ENCODE results near the gene ORM1.
"Not testable (repeated sequence)": the region's sequence is repeated elsewhere in the genome, so short reads cannot be mapped to it uniquely, and the experiment has no call there.

ORM1 gene

DNA sequence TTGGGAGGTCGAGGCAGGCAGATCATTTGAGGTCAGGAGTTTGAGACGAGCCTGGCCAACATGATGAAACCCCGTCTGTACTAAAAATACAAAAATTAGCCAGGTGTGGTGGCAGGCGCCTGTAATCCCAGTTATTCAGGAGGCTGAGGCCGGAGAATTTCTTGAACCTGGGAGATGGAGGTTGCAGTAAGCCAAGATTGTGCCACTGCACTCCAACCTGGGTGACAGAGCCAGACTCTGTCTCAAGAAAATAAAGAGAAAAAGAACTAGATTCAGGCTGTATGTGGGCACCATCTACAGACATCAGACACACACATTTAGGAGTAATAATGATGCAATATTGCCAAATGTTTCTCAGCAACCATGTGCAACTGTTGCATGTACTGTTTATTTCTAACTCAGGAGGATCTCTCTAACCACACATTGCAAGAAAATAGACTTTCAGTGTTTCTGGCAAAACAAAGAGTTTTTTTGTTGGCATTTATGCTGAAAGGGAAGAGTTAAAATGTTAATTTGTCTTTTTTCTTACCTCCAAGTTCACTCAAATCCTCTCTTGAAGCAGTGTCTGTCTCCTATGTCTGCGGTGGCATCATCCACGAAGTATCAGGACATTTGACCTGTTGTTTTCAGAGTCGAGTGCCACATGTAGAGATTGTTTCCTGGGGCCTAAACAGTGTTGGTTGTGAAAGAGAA is 5.1 kb upstream of the ORM1 start:
- DNase-seq (ENCODE audit: low read depth) = no peak
- in situ Hi-C loops (cut with HindIII; ENCODE audit: low sequenced_read_pairs) = no loop called here
- TF ChIP-seq, protein P1, sequence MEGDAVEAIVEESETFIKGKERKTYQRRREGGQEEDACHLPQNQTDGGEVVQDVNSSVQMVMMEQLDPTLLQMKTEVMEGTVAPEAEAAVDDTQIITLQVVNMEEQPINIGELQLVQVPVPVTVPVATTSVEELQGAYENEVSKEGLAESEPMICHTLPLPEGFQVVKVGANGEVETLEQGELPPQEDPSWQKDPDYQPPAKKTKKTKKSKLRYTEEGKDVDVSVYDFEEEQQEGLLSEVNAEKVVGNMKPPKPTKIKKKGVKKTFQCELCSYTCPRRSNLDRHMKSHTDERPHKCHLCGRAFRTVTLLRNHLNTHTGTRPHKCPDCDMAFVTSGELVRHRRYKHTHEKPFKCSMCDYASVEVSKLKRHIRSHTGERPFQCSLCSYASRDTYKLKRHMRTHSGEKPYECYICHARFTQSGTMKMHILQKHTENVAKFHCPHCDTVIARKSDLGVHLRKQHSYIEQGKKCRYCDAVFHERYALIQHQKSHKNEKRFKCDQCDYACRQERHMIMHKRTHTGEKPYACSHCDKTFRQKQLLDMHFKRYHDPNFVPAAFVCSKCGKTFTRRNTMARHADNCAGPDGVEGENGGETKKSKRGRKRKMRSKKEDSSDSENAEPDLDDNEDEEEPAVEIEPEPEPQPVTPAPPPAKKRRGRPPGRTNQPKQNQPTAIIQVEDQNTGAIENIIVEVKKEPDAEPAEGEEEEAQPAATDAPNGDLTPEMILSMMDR (IDR thresholded peaks at IDR 0.05; ENCODE audit: low read depth, low read length, missing control alignments) = no peak
- no peak overlapping the region for H3K4me3 ChIP-seq (ENCODE audit: low read depth, low read length)

DNA sequence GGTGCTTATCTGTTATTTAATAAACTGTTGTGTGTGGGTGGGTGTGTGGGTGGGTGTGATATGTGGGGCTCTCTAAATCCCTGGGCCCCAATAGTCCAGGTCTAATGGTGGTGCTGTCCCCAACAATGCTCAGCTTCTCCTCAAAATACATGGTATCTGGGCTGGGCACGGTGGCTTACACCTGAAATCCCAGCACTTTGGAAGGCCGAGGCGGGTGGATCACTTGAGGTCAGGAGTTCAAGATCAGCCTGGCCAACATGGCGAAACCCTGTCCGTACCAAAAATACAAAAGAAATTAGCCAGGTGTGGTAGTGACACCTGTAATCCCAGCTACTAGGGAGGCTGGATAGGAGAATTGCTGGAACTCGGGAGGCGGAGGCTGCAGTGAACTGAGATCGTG is 4.5 kb upstream of the ORM1 start:
- no peak for DNase-seq (ENCODE audit: low read depth)
- TF ChIP-seq, protein P1 (IDR thresholded peaks at IDR 0.05; ENCODE audit: low read depth, low read length, missing control alignments) = no peak
- in situ Hi-C loops (cut with HindIII; ENCODE audit: low sequenced_read_pairs) = no loop called here
- no peak overlapping the region for H3K4me3 ChIP-seq (ENCODE audit: low read depth, low read length)

DNA sequence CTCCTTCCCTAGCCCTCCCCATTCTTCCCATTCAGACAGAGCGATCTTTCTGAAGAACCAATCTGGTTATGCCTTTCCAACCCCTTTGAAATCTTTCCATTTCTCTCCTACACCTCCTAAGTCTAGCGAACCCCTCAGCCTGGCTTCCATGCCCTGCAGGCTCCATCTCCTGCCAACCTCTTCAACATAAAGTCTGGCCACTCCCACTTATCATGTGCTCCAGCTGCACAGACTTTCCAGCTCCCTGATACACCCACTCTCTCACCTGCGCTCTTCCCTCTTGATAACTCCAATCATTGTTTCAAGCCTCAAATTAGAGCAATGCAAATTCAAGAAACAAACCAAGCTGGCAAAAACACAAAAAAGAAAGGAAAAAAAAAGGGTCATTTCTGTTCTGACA is 3.8 kb upstream of the ORM1 start:
- H3K4me3 ChIP-seq (ENCODE audit: low read depth, low read length) = no peak overlapping the region
- TF ChIP-seq, protein P1 (IDR thresholded peaks at IDR 0.05; ENCODE audit: low read depth, low read length, missing control alignments) = no peak
- in situ Hi-C loops (cut with HindIII; ENCODE audit: low sequenced_read_pairs) = no loop called here
- DNase-seq (ENCODE audit: low read depth) = no peak

DNA sequence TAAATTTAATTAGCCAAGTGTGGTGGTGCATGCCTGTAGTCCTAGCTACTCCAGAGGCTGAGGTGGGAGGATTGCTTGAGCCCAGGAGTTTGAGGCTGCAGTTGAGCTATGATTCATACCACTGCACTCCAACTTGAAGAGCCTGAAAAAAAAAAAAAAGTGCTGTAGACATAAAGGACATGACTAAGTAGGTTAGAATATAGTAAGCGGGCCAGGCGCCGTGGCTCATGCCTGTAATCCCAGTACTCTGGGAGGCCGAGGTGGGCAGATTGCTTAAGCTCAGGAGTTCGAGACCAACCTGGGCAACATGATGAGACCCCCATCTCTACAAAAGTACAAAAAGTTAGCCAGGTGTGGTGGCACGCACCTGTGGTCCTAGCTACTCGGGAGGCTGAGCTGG is 2.2 kb upstream of the ORM1 start:
- in situ Hi-C loops (cut with HindIII; ENCODE audit: low sequenced_read_pairs); H3K4me3 ChIP-seq (ENCODE audit: low read depth, low read length); DNase-seq (ENCODE audit: low read depth): not testable (repeated sequence)

DNA sequence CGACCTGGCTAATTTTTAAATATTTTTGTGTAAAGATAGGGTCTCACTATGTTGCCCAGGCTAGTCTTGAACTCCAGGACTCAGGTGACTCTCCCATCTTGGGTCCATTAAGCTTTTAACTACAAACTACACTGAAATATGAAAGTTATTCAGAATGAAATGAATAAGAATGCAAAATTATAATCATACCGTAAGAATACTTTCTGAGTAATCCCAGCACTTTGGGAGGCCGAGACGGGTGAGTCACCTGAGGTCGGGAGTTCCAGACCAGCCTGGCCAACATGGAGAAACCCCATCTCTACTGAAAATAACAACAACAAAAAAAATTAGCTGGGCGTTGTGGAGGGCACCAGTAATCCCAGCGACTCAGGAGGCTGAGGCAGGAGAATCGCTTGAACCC is 1.1 kb upstream of the ORM1 start:
- no peak for DNase-seq (ENCODE audit: low read depth)
- H3K4me3 ChIP-seq (ENCODE audit: low read depth, low read length) = no peak overlapping the region
- in situ Hi-C loops (cut with HindIII; ENCODE audit: low sequenced_read_pairs) = no loop called here
- TF ChIP-seq, protein P1 (IDR thresholded peaks at IDR 0.05; ENCODE audit: low read depth, low read length, missing control alignments) = no peak

DNA sequence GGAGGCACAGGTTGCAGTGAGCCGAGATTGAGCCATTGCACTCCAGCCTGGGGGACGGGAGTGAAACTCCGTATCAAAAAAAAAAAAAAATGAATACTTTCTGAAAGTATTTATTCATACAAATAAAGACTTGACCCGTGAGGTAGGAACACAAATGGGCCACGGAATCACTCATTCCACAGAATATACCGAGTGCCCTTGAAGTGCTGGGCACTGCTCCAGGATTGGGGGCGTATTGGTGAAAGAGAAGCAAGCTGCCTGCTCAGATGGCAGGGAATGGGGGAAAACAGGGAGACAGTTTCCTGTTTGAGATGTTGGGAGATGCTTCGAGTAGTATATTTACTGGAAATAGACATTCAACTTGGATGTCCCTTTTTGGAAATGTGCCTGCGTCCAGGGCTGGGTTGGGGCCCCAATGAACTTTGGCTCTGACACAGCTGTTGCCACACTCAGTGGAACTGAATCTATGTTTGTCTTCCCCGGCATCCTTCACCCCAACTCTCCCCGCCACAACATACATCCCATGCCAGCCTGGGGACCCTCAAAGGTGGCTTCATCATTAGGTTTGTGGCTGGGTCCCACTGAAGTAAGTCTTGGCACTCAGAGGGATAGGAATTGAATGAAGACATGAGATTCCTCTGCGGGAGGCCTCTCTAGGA is 609 bp upstream of the ORM1 start:
- H3K4me3 ChIP-seq (ENCODE audit: low read depth, low read length); DNase-seq (ENCODE audit: low read depth); in situ Hi-C loops (cut with HindIII; ENCODE audit: low sequenced_read_pairs): not testable (repeated sequence)

DNA sequence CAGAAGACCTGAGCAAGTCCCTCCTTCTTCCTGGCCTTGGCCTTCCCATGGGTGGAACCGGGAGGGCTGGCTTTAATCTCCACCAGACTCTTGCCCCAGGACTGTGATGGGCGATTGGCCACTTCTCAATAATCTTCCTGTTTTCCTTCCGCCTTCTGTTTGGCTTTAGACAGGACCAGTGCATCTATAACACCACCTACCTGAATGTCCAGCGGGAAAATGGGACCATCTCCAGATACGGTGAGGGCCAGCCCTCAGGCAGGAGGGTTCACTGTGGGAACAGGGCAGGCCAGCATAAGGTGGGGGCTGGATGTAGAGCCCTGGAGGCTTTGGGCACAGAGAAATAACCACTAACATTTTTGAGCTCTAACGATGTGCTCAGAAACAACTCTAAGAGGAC is 951 bp downstream of the ORM1 start:
- DNase-seq (ENCODE audit: low read depth); H3K4me3 ChIP-seq (ENCODE audit: low read depth, low read length); in situ Hi-C loops (cut with HindIII; ENCODE audit: low sequenced_read_pairs): not testable (repeated sequence)

DNA sequence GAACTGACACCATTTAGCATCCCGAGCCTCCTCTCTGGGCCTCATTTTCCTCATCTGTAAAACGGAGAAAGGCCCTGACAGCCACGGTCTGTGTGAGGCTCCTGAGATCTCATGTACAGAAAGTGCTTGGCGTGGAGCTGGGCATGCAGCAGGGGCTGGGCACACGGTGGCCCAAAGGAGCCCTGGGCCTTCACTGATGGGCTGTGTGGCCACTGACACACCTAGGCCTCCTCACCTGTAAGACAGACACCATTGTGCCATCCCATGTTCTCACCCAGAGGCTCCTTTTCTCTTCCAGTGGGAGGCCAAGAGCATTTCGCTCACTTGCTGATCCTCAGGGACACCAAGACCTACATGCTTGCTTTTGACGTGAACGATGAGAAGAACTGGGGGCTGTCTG is 1.6 kb downstream of the ORM1 start:
- DNase-seq (ENCODE audit: low read depth) = no peak
- in situ Hi-C loops (cut with HindIII; ENCODE audit: low sequenced_read_pairs) = no loop called here
- TF ChIP-seq, protein P1 (IDR thresholded peaks at IDR 0.05; ENCODE audit: low read depth, low read length, missing control alignments) = no peak
- no peak overlapping the region for H3K4me3 ChIP-seq (ENCODE audit: low read depth, low read length)

DNA sequence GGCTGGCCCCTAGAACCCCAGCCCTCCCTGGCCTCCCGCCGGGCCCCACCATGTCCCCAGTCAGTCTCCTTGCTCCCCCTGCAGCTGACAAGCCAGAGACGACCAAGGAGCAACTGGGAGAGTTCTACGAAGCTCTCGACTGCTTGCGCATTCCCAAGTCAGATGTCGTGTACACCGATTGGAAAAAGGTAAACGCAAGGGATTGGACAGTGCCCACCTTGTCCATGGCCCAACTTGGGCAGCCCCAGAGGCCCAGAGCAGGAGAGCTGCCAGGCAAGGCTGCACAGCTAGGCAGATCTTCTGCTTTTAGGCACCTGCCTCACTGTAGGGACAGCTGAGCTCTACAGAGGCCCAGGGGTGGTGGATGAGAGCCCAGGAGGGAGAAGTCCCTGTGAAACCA is 2.1 kb downstream of the ORM1 start:
- in situ Hi-C loops (cut with HindIII; ENCODE audit: low sequenced_read_pairs); DNase-seq (ENCODE audit: low read depth); H3K4me3 ChIP-seq (ENCODE audit: low read depth, low read length): not testable (repeated sequence)

DNA sequence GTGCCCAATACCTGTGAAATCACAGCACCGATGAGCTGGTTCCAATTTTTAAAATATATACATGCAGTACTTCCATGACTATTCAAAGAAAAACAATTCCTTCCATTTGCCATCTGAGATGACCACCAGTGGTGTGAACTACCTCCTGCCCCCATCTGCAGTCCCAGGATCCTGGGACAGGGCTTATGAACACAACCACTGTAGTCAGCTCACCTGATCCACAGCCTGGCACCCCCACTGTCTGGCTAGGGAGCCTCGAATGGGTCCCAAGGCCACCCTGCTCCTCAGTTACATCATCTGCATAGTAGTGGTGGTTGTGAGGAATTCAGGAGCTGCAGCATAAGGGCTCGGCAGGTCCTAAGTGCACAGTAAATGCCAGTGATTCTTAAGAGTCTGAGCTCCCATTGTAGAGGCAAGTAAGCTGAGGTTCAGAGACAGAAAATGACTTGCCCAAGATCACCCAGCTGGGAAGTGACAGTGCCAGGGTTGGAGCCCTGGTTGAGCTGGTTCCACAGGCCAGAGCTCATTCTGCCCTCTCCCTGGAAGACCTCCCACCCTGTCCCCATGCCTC is 2.9 kb downstream of the ORM1 start:
- DNase-seq (ENCODE audit: low read depth); in situ Hi-C loops (cut with HindIII; ENCODE audit: low sequenced_read_pairs); H3K4me3 ChIP-seq (ENCODE audit: low read depth, low read length): not testable (repeated sequence)

All from astrocyte of the cerebellum (primary cell).